A172 (cell line): ENCODE measurements around the gene ADTRP. TPM values are rescaled to one million over a fixed set of nuclear protein-coding genes. Genes with fewer than 3 reads are reported as not detected.

Source experiments
- DNase-seq: peaks from one replicate; pipeline ENCODE4 v3.0.0-alpha.2; 2015; ENCODE audit warnings: low spot score
- total RNA-seq: library from RNA; depleted of rRNA; stranded (reverse); fragments of >200 nt; shearing (Covaris generic); gene quantifications from 2 replicates; pipeline ENCODE4 v1.2.3, GENCODE V29; 2014; rRNA removed

The ADTRP gene, protein sequence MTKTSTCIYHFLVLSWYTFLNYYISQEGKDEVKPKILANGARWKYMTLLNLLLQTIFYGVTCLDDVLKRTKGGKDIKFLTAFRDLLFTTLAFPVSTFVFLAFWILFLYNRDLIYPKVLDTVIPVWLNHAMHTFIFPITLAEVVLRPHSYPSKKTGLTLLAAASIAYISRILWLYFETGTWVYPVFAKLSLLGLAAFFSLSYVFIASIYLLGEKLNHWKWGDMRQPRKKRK
- total RNA-seq: 1.9 and 3.9 TPM in 2 replicates

- no peak for DNase-seq
These were observed at the start of gene ADTRP for GRCh38 chr6:11778648-11779328. ADTRP (minus strand) TSS chr6:11778803; CDS start chr6:11778759, 44 bp downstream.

- no peak for DNase-seq
These were observed 48.2 kb upstream of the ADTRP start for GRCh38 chr6:11826779-11827178.

DNA sequence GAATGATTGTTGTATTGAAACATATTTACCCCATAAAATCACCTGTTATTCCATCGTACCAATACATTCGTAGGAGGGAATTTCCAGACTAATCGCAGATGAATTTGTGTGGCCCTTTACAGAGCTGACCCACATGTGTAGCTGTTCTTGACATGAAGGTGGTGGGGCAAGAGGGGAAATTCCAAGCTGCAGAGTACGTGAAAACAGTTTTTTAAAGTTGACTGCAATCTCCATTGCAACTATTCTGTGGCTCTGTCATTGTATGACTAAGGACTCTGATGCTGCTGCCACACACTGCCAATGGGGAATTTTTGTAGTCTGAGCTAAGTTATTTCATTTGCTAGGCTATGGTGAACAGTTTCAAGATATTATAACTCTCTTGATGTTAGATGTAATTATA, 46.4 kb upstream of the ADTRP start:
- no peak for DNase-seq

- DNase-seq: no peak
These were observed 43.7 kb upstream of the ADTRP start for GRCh38 chr6:11822346-11822745.

- no peak for DNase-seq
These were observed 43.2 kb upstream of the ADTRP start for GRCh38 chr6:11821781-11822180.

GRCh38 chr6:11820821-11821220, 42.2 kb upstream of the ADTRP start:
- no peak for DNase-seq

GRCh38 chr6:11819486-11819885, 40.9 kb upstream of the ADTRP start:
- no peak for DNase-seq

DNA sequence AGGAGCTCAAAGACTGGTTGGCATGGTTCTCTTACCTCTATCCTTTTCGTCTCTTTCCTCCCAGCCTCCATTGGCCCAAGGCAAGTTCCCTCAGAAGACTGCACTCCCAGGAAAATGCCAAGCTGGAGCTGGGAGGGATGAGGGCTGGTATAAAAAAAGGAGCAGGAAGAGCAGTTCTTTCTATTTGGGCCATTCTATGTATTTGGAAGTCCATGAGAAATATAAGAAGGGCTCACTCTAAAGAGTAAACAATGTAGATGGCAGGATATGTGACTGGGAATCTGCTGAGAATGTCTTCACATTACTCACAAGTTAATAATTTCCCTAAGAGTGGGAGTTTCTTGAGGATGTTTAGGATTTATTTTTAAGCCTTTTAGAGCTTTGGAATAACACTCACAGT, 36.6 kb upstream of the ADTRP start:
- DNase-seq: peak; percentile 21

GRCh38 chr6:11814819-11815218, 36.2 kb upstream of the ADTRP start:
- no peak for DNase-seq

DNA sequence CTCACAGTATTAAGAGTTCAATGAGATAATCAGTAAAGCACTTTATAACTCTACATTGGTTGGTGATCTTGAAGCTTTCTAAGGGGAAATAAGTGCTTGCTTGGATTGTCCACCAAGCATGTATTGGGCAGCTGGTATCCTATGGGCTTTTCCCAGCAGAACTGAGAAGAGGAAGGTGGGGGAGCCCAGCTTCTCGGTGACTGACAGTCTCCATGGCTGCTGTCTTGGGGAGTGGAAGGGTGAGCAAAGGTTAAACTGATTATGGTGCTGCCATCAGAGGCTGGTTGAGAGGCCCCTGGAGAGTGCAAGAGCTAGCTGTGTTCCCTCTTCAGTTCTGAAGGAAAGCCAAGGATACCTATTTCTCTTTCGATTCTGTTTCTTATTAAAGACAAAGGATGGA, 35.5 kb upstream of the ADTRP start:
- DNase-seq: no peak

DNA sequence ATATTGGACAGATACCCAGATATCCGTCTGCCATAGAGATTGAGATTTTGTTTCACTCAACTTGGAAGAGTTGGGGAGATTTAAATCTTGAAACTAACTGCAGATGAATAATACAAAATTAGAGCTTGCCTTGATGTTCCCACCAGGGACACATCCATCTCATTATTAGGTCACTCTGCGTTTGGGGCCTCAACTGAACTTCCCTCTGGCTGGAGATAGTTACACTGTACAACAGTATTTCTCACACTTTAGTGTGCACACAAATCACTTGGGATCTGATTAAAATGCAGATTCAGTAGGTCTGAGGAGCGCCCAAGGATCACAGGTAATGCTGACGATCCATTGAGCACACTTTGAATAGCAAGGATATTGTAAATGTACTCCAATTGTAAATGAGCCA, 35.0 kb upstream of the ADTRP start:
- no peak for DNase-seq

DNA sequence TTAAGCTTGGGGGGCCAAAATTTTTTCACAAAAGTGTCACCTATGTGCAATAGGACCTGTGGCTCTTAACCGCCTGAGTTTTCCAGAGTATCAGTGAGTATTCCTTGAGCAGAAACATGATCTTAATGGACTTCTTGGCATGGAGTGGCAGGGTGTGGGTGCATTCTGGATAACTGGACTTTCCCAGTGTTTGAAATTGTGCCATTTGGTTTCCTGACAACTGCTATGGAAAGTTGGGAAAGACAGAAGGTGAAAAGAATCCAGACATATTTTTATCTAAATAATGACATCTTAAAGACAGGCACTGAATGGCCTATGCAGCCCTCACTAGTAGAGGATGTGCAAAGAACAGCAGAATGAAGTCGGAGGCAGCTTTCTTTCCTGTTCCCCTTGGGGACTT, 34.3 kb upstream of the ADTRP start:
- DNase-seq: no peak

DNA sequence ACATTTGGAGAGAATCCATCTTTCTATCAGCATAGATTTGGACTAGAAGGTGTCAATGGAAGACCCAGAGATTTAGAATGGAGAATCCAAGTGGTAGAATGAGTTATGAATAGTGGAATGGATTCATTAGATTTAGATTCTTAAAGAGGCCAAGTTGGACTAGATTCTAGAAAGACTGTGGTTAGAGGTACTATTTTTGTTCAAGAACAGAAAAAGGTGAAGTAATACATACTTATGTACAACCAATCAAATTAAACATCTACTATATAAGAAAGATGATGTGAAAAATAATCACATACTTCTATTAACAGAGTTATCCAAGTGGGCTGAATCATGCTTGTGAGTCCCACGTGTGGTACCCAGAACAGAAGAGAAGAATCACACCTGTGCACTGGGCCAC, 33.8 kb upstream of the ADTRP start:
- no peak for DNase-seq

DNA sequence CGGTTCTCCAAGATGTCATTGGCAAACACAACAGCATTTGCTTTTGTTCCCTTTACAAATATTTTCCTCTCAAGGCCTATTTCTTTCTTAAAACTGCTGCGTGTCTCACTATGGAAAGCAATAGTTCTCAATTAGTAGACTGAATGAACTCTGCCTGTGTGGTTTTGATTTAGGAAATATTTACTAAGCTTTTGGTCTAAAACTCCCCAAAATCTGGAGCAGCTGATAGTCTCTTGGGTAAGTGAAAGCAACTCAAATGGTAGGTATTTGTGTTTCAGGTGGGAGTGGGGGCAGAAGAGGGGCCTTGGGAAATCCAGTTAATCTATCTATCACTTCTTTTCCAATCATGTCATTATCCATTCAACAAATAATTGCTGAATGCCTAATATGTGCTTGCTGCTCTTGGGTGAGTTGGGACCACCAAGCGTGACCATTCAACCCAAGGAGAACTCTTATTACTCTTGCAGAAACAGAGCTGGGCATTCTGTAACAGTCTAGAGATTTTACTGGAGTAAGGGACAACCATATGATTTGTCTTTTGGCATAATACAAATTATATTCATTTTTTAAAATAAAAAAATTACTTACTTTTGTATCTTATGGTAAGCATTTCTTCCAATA, 33.2 kb upstream of the ADTRP start:
- DNase-seq: no peak

- no peak for DNase-seq
These were observed 32.4 kb upstream of the ADTRP start for GRCh38 chr6:11810854-11811643.

DNA sequence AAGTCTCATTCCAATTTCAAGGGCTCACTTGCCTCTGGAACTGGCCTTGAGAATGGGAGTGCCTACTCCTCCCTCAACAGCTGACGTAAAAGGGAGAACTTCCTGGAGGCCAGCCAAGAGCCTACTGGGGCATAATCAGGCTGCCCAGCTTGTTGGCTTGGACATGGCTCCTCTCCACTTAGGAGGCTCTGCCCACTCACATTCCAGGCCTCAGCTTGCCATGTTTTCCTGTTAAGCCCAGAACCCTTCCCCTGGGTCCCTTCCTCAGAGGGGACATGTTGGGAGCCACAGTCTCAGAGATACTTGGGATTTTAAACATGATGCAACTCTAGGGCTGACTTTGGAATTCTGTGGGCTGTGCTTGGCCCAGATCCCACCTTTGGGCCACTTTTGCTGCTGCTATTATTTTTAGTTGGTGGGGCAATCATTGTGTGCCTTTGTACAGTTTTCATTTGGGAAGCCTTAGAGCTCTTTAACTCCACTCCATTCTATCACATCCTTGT, 31.5 kb upstream of the ADTRP start:
- DNase-seq: peak; percentile 72

- no peak for DNase-seq
These were observed 29.5 kb upstream of the ADTRP start for GRCh38 chr6:11808054-11808453.

- no peak for DNase-seq
These were observed 28.1 kb upstream of the ADTRP start for GRCh38 chr6:11806561-11807317.

- no peak for DNase-seq
These were observed 26.9 kb upstream of the ADTRP start for GRCh38 chr6:11805259-11806053.

GRCh38 chr6:11804701-11805100, 26.1 kb upstream of the ADTRP start:
- peak; percentile 35 for DNase-seq

- no peak for DNase-seq
These were observed 25.5 kb upstream of the ADTRP start for GRCh38 chr6:11804135-11804534.
